Frontal cortex (tissue), 4 donors: Measurements from ENCODE around the gene ERCC5. TPM values are rescaled to one million over a fixed set of nuclear protein-coding genes. Genes with fewer than 3 reads are reported as not detected.
A peak's percentile ranks its signal among the peaks of the same experiment; 100 is the strongest.

ENCODE experiments used
- DNase-seq, 2 donors: peaks; one replicate each; pipeline ENCODE4 v3.0.0; 2012; ENCODE audit warnings: low spot score in 2 of 2
- FAIRE-seq: peaks from 2 replicates; lab custom pipeline; 2012; peaks lifted over from hg19 to GRCh38; lab: Jason Lieb, UNC
- total RNA-seq: library from RNA; depleted of rRNA; stranded (reverse); fragments of >200 nt; gene quantifications from one replicate; pipeline ENCODE4 v1.2.3, GENCODE V29; 2014
- donor health status: control.
- donor health status: control.
- donor health status: control.

ERCC5 gene
- total RNA-seq, 1 donor from 2014 or later, result 55.8 TPM

DNA sequence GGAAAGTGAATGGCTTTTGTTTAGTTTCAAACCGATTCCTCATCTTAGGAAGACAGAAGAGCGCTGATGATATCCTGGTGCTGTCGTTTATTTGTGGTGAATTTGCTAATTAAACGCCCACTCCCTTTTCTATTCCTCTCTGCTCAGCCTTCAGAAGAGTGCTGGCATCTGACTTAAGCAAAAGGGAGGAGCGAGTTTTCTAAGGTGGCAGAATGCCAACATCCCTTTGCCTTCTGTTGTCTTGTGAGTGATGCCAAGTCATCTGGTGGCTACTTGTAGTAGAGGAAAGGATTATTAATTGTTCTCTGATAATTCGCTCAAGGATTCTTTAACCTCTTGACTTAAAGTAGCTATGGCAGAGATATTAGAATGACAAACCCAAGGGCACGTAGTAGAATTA is 68.1 kb downstream of the ERCC5 start:
- no peak for FAIRE-seq

DNA sequence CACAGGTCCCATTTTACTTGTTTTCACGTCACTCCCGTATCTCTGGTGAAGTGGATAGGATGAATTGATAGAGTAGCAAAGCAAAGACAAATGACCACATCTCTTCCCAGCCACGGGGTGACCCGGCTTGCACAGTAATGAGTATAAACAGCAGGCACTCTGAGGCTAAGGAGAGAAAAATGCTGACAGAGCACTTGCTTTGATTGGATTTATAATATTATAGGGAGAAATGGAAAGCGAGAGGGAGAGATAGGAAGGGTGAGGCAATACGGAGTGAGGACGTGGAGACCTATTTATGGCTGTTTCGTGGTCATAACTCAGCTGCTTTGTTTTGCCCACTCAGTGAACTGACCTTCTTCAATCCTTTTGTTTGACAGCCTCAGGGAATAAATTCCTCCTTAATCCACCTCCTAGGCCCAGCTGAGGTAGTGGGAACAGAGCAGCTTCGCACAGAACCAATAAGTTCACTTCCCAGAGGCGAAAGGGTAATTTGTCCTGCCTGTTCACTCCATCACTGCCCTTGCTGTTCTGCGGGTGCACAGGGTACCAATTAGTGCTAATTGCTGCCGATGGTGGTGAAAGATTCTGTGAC is 68.6 kb downstream of the ERCC5 start:
- DNase-seq (no peak), FAIRE-seq (no peak)

More for the DNA sequence above, 68.1 kb downstream of the ERCC5 start:
- peak in 1 of 2 donors; percentile 8 for DNase-seq

DNA sequence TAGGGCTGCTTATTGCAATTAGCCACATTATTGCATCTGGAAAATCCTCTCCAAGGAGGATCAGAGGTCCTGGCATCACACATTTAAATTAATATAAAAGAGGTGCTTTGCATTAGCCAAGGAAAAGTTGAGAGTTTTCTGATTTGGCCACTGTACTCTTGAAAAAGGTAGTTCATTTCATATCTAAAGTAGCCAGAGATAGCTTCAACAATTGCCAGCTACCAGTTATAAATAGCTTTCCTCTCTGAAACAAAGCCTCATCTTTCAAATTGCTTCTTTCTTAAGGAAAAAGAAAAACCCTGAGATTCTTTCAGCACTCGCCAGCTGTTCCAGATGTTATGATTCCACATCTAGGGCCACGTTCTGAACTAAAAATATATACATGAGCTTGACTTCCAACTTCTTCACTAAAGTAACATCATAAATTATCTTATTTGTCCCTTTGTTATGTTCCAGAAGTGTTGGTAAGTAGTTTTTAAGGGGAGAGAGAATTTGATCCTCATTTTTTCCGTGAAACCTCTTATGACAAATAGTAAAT is 69.6 kb downstream of the ERCC5 start:
- FAIRE-seq (no peak), DNase-seq (no peak)

DNA sequence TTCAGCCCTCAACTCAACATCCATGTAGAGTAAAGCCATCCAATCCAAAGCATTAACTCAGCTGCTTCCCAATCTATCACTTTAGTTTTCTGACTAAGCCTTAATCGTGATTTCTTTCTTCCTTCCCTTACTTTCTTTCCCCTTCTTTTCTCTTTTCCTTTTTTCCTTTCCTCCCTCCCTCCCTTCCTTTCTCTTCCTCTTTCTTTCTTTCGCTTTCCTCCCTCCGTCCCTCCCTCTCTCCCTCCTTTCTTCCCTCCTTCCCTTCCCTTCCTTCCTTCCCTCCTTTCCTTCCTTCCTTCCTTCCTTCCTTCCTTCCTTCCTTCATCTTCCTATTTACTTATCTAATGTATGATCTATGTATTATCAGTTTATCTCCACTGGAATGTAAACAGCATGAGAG is 71.2 kb downstream of the ERCC5 start:
- FAIRE-seq (no peak), DNase-seq (no peak)

DNA sequence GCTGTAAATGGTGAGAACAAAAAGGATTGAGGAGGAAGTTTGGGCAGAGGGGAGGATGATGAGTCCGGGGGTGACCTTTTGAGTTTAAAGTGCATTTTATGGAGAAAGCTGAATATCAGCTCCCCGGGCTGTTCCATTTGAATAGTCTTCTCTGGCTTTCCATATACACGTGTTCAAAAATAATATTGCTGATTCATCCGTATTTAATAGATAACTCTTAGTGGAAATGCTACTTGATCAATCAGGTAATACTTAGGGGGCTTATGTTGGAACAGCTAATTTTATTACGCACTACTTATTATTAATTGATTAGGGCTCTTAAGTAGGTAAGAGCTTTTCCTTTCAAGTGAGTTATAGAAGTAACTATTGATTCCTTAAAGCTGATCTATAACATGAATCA is 76.4 kb downstream of the ERCC5 start:
- FAIRE-seq, result no peak
- no peak for DNase-seq

Other genes starting within 250 kb of the ERCC5 start
- gene TPP2, start 249.0 kb upstream of the ERCC5 start, total RNA-seq, result 57.5 TPM
- 0.41 TPM for gene METTL21C, start 151.0 kb upstream of the ERCC5 start, total RNA-seq
- 9.4 TPM for gene TEX30, start 72.2 kb upstream of the ERCC5 start, total RNA-seq
- gene POGLUT2, start 47.1 kb upstream of the ERCC5 start, total RNA-seq, result 9.8 TPM
- gene BIVM, start 46.9 kb upstream of the ERCC5 start, total RNA-seq, result 43.2 TPM
- under 0.01 TPM for gene SLC10A2, start 220.4 kb downstream of the ERCC5 start, total RNA-seq